HT-29 (cell line): ENCODE results near the gene CFB. TPM values are rescaled to one million over a fixed set of nuclear protein-coding genes. Genes with fewer than 3 reads are reported as not detected.
A peak's percentile ranks its signal among the peaks of the same experiment; 100 is the strongest.
"Not testable (repeated sequence)": the region's sequence is repeated elsewhere in the genome, so short reads cannot be mapped to it uniquely, and the experiment has no call there.

Source experiments
- DNase-seq: peaks from one replicate; pipeline ENCODE4 v3.0.0-alpha.2; 2015; ENCODE audit warnings: low spot score
- total RNA-seq: library from RNA; depleted of rRNA; stranded (reverse); fragments of >200 nt; shearing (Covaris generic); gene quantifications from 2 replicates; pipeline ENCODE4 v1.2.3, GENCODE V29; 2014

Gene CFB
- total RNA-seq, 1 experiment from 2014 or later, result 2.6 TPM

DNA sequence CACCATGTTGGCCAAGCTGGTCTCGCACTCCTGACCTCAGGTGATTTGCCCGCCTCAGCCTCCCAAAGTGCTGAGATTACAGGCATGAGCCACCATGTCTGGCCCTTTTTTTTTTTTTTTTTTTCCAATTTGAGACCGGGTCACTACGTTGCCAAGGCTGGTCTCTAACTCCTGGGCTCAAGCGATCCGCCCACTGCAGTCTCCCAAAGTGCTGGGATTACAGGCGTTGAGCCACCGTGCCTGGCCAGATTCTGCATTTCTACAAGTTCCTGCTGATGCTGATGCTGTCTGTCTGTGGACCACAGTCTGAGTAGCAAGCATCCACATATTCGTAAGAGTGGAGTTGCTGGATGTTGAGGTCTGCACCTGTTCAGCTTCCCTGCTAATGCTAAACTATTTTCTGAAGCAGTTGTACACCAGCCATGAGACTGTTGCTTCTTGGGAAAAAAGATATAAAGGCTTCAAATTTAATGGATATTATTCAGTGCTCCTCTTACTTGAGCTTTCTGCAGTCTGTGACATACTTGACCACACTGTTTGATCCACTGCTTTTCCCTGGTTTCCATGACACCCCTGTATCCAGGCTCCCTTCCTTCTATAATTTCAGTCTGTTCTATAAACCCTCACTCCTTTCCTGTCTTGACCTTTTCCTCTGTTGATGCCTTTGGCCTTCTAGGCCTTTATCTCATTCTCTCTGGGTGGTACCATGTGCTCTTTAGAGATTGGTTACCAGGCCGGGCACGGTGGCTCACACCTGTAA is 33.9 kb upstream of the CFB start:
- no peak for DNase-seq

DNA sequence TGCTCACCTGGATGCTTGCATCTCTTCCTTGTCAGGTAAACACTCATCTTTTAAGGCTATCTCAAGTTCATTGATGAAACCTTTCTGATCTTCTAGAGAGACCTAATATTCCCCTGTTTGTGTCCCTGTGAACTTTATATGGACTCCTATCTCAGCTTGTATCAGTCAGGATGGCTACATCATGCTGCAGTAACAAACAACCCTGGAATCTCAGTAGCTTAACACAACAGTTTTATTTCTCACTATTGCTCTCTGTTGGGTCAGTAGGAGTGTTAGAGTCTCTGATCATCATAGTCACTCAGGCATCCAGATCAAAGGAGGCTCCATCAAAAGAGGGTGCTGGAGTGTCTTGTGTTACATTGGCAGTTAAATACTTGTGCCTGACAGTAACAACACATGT is 30.5 kb upstream of the CFB start:
- no peak for DNase-seq

DNA sequence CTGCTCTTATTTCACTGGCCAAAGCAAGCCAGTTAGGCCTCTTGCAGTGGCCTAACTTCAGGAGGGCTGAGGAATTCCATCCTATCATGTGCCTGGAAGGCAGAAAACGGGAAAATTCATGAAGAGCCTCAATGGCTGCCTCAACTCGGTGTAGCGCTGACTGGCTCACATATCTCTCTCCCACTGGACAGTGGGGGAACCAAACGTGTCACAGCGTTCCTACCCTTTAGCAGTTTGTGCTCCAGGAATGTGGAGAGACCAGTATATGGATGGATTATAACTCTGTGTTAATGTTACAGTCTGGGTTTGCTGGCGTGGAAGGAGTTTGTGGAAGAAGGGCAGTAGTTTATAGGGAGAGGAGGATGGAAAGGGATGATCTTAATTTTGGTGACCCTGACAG is 30.1 kb upstream of the CFB start:
- no peak for DNase-seq

DNA sequence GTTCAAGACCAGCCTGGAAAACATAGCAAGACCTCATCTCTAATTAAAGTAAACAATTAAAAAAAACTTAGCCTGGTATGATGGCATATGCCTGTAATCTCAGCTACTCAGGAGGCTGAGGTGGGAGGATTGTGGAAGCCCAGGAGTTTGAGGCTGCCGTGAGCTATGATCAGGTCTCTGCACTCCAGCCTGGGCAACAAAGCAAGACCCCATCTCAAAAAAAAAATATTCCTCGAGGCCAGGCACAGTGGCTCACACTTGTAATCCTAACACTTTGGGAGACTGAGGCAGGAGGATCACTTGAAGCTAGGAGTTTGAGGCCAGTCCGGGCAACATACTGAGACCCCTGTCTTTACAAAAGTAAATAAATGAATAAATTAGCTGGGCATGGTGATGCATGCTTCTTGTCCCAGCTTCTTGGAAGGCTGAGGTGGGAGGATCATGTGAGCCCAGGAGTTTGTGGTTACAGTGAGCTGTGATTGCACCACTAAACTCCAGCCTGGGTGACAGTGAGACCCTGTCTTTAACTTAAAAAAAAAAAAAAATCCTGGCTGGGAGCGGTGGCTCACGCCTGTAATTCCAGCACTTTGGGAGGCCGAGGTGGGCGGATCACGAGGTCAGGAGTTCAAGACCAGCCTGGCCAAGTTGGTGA is 27.7 kb upstream of the CFB start:
- no peak for DNase-seq

DNA sequence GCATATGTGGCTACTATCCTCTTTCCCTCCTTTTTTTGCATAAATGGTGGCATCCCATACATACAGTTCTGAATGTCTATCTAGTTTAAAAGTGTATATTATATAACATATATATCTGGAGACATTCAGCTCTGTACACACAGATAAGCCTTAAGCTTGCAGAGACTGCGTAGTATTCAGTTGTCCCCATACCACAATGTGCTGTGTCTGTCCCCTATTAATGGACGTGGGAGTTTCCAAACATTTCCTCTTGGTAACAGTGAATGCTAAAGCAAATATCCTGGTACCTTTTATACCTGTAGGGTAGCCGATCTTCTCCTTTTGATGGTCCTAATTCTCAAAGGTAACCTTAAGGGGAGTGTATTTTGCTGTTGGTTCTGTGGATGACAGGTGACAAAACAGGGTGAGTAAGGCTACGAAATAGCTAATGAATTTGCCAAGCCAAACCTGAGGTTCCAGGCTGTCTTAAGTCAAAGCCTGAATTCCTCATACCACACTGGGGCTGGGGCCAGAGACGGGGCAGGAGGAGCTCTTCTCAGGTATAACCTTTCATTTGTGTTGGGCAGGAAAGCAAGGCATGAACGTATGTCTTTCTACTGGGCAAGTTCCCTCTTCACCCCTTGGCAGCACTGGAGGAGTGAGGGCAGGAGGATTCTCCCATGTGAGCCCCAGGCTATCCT is 26.1 kb upstream of the CFB start:
- DNase-seq, result no peak

DNA sequence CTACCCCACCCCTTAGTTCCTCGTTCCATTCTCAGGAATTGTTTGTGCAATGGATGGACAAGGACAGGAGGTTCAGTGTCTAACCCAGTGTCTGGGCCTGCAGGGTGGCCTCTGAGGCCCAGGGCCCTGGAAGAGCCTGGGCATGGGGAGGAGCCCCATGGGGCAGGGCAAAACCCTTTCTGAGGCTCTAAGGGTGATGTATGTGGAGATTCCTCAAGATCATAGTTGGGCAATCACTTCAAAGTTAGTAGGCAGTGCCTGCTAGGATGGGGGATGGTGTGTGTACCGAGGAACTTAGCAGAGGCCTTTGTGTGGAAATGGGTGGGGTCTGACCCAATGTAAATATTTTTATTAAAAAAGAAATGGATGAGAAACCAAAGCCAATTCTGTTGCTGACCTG is 25.1 kb upstream of the CFB start:
- no peak for DNase-seq

DNA sequence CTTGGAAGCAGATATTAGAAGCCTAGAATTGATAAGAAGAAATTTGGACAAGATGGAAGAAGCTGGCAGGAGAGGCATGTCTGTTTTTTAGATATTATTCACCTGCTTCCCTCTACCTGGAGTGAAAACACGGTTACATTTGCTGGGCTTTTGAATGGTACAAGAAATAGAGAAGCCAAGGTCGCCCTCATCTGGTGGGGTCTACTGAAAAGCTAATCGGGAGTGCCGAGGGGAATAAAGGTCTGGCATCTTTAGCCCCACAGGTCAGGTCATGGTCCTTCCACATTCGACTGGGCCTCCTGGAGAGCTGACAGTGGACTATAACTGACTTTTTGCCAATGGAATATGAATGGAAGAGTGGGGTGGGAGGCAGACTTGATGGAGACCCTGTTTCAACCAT is 23.0 kb upstream of the CFB start:
- DNase-seq, result peak; percentile 47

DNA sequence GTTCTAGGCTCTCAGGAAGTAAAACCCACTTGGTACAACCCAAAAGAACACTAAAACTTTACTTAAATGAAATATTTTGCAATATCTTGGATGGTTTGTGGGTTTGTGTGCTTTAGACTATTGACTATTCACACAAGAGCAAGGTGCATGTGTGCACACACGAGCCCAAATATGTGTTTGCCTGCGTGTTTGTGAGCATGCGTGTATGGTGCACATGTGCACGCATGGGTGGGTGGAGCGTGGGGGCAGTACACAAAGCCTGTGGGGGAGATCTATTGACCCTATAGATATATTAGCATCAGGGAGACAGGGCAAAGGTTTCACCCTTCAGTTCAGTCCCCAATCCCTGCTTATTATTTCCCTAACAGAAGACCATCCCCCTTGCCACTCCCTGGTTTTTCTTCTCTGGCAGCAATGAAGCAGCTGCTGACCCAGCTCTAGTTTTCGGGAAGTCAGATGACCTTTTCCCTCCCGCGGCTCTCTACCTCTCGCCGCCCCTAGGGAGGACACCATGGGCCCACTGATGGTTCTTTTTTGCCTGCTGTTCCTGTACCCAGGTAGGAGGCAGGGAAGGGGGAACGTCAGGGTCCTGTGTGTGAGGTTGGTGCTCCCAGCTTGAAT is 18.5 kb upstream of the CFB start, which contains the start of gene C2:
TSS of gene C2 (plus strand) at position 476 of the 621 bp plus-strand sequence. CDS start at position 512, 36 bp downstream.
- DNase-seq, result no peak

DNA sequence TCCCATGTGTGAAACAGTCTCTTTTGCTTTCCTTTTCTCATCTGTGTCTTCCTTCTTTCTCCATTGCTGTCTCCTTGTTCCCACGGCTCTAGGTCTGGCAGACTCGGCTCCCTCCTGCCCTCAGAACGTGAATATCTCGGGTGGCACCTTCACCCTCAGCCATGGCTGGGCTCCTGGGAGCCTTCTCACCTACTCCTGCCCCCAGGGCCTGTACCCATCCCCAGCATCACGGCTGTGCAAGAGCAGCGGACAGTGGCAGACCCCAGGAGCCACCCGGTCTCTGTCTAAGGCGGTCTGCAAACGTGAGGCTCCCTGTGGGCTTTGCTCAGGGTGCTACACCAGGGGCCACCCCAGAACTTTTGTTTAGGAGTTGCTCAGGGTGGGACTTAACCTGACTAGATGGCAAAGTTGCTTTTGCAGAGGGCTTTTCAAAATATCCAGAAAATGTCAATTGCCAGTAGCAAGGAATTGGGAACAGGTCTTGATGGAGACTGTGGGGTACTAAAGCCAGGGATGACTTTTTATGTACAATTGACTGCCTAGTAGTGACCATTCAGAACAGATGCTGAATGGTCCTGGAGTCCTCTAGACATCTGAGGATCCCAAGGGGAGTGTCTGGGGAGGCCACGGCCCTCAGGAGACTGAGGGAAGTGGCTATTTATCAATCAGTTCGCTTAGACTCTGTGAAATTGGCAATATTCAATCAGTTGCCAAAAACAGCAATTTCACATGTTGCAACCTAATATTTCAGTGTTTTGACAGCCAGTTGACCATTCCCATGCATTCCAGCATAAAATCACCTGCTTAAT is 17.8 kb upstream of the CFB start:
- no peak for DNase-seq

DNA sequence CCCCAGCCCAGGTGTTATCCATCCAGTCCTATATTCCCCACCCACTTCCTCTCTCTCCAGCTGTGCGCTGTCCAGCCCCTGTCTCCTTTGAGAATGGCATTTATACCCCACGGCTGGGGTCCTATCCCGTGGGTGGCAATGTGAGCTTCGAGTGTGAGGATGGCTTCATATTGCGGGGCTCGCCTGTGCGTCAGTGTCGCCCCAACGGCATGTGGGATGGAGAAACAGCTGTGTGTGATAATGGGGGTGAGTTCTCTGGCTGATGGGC is 17.3 kb upstream of the CFB start:
- DNase-seq, result no peak

DNA sequence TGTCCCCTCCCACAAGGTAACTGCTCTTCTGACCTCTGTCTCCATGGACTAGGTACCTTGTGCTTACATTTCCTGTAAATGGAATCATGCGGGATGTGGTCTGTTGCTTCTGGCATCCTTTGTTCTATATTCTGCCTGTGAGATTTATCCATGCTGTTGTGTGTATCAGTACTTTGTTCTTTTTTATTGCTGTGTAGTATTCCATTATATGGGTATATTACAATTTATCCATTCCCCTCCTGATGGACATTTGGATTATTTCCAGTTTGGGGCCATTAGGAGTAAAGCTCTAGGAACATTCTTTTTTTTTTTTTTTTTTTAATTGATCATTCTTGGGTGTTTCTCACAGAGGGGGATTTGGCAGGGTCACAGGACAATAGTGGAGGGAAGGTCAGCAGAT is 14.9 kb upstream of the CFB start:
- no peak for DNase-seq

DNA sequence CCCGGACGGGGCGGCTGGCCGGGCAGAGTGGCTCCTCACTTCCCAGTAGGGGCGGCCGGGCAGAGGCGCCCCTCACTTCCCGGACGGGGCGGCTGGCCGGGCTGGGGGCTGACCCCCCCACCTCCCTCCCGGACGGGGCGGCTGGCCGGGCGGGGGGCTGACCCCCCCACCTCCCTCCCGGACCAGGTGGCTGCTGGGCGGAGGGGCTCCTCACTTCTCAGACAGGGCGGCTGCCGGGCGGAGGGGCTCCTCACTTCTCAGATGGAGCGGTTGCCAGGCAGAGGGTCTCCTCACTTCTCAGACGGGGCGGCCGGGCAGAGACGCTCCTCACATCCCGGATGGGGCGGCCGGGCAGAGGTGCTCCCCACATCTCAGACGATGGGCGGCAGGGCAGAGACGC is 13.8 kb upstream of the CFB start:
- DNase-seq, result not testable (repeated sequence)

DNA sequence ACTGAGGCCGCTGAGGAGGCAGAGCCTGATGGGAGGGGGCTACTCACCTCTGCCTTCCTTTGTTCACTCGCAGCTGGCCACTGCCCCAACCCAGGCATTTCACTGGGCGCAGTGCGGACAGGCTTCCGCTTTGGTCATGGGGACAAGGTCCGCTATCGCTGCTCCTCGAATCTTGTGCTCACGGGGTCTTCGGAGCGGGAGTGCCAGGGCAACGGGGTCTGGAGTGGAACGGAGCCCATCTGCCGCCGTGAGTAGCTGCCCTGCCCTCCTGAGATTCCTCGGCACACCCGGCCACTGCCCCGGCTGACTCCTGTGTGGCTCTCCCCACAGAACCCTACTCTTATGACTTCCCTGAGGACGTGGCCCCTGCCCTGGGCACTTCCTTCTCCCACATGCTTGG is 12.4 kb upstream of the CFB start:
- no peak for DNase-seq

DNA sequence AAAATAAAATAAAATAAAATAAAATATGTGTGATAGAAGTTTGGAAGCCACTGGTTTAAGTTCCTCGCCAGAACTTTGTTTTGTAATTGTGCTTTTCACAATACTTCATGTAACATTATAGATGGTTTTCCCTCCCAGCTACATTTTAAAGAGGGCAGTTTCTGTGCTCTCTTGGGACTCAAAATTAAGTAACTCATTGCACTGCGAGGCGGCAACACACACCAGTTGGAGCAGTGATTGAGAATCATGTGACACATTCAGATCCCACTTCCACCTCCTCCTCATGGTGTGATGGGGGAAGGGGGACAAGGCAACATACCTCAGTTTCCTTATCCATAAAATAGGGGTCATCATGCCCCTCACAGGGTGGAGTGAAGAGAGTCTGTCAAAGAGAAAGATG is 10.9 kb upstream of the CFB start:
- DNase-seq, result no peak

DNA sequence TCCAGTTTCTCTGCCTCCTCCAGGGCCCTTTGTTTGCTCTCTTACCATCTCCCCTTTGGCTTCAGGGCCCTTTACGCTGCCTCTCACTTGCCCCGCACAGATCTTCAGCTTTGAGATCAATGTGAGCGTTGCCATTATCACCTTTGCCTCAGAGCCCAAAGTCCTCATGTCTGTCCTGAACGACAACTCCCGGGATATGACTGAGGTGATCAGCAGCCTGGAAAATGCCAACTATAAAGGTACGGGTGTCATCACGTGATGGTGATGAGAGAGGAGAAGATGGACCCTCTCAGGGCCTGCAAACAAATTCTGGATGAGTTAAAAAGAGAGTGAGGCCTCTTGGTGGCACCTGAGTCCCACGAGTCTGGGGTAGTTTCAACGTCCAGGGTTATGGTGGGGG is 10.1 kb upstream of the CFB start:
- DNase-seq, result no peak

DNA sequence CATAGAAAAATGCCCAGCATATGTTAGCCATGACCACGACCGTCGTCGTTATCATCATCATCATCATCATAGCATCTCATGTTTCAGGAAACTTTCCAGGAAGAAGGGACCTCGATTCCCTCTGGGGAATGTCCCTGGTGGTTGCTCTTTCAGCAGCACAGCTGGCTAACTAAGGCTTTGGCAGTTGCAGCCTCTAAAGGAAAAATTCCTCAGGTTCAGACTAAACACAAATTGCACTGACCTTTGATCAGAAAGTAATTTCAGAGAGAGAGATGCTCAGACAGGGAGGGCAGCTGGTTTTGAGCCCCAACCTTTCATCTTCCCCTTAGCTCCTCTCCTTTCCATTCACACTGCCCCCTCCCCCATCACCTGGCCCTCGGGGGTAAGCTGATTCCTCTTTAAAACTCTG is 5.6 kb upstream of the CFB start:
- no peak for DNase-seq

DNA sequence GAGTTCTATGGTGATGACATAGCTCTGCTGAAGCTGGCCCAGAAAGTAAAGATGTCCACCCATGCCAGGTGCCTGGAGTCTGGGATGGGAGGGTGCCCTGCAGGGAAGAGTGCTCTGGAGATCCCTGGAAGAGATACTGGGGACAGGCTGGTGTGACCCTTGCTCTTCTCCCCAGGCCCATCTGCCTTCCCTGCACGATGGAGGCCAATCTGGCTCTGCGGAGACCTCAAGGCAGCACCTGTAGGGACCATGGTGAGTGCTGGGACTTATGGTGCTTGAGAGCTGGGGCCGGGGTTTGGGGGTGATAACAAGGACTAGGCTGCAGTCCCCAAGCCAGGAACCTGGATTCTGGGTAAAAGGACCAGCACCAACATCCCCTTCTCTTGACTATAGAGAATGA is 2.2 kb upstream of the CFB start:
- DNase-seq, result no peak

DNA sequence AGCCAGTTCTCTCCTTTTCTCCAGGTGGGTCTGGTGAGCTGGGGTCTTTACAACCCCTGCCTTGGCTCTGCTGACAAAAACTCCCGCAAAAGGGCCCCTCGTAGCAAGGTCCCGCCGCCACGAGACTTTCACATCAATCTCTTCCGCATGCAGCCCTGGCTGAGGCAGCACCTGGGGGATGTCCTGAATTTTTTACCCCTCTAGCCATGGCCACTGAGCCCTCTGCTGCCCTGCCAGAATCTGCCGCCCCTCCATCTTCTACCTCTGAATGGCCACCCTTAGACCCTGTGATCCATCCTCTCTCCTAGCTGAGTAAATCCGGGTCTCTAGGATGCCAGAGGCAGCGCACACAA is 765 bp upstream of the CFB start:
- DNase-seq, result no peak

DNA sequence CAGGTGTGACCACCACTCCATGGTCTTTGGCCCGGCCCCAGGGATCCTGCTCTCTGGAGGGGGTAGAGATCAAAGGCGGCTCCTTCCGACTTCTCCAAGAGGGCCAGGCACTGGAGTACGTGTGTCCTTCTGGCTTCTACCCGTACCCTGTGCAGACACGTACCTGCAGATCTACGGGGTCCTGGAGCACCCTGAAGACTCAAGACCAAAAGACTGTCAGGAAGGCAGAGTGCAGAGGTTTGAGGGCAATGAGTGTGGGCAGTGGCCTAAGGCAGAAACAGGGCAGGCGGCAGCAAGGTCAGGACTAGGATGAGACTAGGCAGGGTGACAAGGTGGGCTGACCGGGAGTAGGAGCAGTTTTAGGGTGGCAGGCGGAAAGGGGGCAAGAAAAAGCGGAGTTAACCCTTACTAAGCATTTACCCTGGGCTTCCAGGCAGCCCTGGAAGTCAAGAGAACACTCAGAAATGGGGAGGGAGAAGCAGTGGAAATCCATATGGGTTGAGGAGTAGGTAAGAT is 533 bp downstream of the CFB start:
- no peak for DNase-seq

DNA sequence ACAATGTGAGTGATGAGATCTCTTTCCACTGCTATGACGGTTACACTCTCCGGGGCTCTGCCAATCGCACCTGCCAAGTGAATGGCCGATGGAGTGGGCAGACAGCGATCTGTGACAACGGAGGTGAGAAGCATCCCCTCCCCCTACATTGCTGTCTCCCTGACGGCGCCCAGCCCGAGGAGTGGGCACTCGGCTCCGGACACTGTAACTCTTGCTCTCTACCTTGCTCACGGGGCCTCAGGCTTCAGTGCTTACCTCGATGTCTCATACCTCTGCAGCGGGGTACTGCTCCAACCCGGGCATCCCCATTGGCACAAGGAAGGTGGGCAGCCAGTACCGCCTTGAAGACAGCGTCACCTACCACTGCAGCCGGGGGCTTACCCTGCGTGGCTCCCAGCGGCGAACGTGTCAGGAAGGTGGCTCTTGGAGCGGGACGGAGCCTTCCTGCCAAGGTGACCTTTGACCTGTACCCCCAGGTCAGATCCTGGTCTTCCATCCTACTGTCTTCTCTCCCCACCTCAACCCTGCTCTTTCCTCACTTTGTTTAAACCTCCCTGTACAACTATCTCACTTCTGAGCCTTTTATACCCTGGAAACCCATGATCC is 1.3 kb downstream of the CFB start:
- no peak for DNase-seq

DNA sequence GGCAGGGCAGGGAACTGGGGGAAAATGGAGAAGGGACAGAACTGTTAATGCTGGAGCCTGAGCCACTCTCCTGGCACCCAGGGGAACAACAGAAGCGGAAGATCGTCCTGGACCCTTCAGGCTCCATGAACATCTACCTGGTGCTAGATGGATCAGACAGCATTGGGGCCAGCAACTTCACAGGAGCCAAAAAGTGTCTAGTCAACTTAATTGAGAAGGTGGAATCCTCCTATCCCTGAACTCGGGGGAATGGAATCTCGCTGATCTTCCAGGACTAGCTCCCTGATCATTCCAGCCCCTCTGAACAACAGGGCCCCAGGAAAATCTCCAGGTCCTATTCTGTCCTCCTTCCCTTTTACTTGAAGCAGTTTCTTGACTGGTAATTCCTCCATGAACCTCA is 2.0 kb downstream of the CFB start:
- no peak for DNase-seq
